ENCODE measurements around the gene ZNF611. TPM values are rescaled to one million over a fixed set of nuclear protein-coding genes. Genes with fewer than 3 reads are reported as not detected.

The ZNF611 gene
- total and polyA plus RNA-seq, 10 of the 15 experiments (the other 5 are each of a cell fraction or from before 2014, with no cell fraction given): 1.4 to 16.8 (median 7.6) TPM

DNA sequence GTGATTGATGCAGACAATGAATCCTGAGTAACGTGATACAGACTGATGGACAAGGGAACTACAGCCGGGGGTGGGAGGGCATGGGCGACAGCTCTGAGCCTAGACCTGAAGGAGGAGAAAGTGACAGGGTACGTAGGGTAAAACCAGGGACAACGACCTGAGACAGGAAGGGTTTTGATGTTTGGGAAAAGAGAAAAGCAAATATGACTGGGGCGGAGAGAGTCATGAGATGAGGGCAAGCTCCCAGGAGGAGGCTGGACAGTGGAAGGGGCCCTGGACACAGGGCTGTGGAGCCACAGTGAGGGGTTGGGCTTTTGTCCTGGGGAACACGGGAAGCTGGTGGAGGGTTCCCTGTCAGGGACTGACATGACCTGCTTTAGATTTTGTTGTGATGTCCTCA is 34.2 kb downstream of the ZNF611 start:
- Histone ChIP-seq H3K27ac (ENCODE audit: control insufficient read depth, insufficient read depth) (no peak overlapping the region), H3K4me3 (no peak overlapping the region), H3K4me1 (ENCODE audit: control insufficient read depth, insufficient read depth, low read length) (no peaks in the 10 kb centered on the region), H3K27me3 (replicated peaks in 1 of 2; ENCODE audit: control insufficient read depth in 2 of 2, insufficient read depth in 2 of 2, low read length in 1 of 2) (no peaks in the 10 kb centered on the region), H4K20me1 (ENCODE audit: control insufficient read depth, insufficient read depth) (no peaks in the 10 kb centered on the region), H3K79me2 (ENCODE audit: control insufficient read depth, insufficient read depth, low read length) (no peaks in the 10 kb centered on the region), H3K4me2 (ENCODE audit: control insufficient read depth, insufficient read depth) (no peak overlapping the region), H3K36me3 (ENCODE audit: control insufficient read depth in 2 of 2, insufficient read depth in 2 of 2, low read length in 1 of 2) (peaks cover 0 to 4% of the 10 kb centered on the region in 2 experiments; a peak in 2 of 4 replicates), H2AFZ (ENCODE audit: control insufficient read depth, low read depth, low read length) (no peak overlapping the region), H3K9ac (ENCODE audit: control insufficient read depth, insufficient read depth, low read length) (no peak overlapping the region), H3K9me3 (replicated peaks; ENCODE audit: control insufficient read depth, insufficient read depth, low read length) (peaks cover 9% of the 10 kb centered on the region; the same call in 2 of the 3 replicates)
- 88% methylated on average over 7 of the region's 7 CpGs for WGBS (ENCODE audit: insufficient coverage, insufficient replicate concordance, low lambda C conversion rate, missing lambda C conversion rate)
- in situ Hi-C loops (cut with MboI) (no loop called here), intact Hi-C loops (cut with micrococcal nuclease; ENCODE audit: unreplicated experiment) (no loop called here)
- ChIA-PET SMC1A (ENCODE audit: uncharacterized antibody, unreplicated experiment) (no interaction called here), CTCF (no interaction called here), POLR2A (no interaction called here), RAD21 (ENCODE audit: unreplicated experiment) (no interaction called here)
- BruUV-seq (replicated peaks): no TSS peak
- ATAC-seq (no peak), DNase-seq (ENCODE audit: low read depth, low spot score) (no peak), FAIRE-seq (no peak)
- TF ChIP-seq NFIC (IDR thresholded peaks at IDR 0.05; ENCODE audit: low read depth, low read length): no peak
- TF ChIP-seq, protein P1, sequence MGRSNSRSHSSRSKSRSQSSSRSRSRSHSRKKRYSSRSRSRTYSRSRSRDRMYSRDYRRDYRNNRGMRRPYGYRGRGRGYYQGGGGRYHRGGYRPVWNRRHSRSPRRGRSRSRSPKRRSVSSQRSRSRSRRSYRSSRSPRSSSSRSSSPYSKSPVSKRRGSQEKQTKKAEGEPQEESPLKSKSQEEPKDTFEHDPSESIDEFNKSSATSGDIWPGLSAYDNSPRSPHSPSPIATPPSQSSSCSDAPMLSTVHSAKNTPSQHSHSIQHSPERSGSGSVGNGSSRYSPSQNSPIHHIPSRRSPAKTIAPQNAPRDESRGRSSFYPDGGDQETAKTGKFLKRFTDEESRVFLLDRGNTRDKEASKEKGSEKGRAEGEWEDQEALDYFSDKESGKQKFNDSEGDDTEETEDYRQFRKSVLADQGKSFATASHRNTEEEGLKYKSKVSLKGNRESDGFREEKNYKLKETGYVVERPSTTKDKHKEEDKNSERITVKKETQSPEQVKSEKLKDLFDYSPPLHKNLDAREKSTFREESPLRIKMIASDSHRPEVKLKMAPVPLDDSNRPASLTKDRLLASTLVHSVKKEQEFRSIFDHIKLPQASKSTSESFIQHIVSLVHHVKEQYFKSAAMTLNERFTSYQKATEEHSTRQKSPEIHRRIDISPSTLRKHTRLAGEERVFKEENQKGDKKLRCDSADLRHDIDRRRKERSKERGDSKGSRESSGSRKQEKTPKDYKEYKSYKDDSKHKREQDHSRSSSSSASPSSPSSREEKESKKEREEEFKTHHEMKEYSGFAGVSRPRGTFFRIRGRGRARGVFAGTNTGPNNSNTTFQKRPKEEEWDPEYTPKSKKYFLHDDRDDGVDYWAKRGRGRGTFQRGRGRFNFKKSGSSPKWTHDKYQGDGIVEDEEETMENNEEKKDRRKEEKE (IDR thresholded peaks at IDR 0.05): no peak
- no peak for TF ChIP-seq SREBF1 (IDR thresholded peaks at IDR 0.05; ENCODE audit: low read length)
- no peak for TF ChIP-seq TCF7 (IDR thresholded peaks at IDR 0.05; ENCODE audit: borderline replicate concordance)
- TF ChIP-seq SIN3A (IDR thresholded peaks at IDR 0.05; ENCODE audit: low read depth, low read length): no peak
- TF ChIP-seq, protein P2, sequence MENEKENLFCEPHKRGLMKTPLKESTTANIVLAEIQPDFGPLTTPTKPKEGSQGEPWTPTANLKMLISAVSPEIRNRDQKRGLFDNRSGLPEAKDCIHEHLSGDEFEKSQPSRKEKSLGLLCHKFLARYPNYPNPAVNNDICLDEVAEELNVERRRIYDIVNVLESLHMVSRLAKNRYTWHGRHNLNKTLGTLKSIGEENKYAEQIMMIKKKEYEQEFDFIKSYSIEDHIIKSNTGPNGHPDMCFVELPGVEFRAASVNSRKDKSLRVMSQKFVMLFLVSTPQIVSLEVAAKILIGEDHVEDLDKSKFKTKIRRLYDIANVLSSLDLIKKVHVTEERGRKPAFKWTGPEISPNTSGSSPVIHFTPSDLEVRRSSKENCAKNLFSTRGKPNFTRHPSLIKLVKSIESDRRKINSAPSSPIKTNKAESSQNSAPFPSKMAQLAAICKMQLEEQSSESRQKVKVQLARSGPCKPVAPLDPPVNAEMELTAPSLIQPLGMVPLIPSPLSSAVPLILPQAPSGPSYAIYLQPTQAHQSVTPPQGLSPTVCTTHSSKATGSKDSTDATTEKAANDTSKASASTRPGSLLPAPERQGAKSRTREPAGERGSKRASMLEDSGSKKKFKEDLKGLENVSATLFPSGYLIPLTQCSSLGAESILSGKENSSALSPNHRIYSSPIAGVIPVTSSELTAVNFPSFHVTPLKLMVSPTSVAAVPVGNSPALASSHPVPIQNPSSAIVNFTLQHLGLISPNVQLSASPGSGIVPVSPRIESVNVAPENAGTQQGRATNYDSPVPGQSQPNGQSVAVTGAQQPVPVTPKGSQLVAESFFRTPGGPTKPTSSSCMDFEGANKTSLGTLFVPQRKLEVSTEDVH (IDR thresholded peaks at IDR 0.05; ENCODE audit: low read depth, partially characterized antibody): no peak
- TF ChIP-seq, protein P3, sequence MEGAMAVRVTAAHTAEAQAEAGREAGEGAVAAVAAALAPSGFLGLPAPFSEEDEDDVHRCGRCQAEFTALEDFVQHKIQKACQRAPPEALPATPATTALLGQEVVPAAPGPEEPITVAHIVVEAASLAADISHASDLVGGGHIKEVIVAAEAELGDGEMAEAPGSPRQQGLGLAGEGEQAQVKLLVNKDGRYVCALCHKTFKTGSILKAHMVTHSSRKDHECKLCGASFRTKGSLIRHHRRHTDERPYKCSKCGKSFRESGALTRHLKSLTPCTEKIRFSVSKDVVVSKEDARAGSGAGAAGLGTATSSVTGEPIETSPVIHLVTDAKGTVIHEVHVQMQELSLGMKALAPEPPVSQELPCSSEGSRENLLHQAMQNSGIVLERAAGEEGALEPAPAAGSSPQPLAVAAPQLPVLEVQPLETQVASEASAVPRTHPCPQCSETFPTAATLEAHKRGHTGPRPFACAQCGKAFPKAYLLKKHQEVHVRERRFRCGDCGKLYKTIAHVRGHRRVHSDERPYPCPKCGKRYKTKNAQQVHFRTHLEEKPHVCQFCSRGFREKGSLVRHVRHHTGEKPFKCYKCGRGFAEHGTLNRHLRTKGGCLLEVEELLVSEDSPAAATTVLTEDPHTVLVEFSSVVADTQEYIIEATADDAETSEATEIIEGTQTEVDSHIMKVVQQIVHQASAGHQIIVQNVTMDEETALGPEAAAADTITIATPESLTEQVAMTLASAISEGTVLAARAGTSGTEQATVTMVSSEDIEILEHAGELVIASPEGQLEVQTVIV (IDR thresholded peaks at IDR 0.05; ENCODE audit: borderline replicate concordance, partially characterized antibody): no peak
- TF ChIP-seq NFYA (IDR thresholded peaks at IDR 0.05; ENCODE audit: borderline replicate concordance, low read depth, low read length): no peak
- TF ChIP-seq MTA3 (IDR thresholded peaks at IDR 0.05; ENCODE audit: borderline replicate concordance, low read length): no peak
- TF ChIP-seq, protein P4, sequence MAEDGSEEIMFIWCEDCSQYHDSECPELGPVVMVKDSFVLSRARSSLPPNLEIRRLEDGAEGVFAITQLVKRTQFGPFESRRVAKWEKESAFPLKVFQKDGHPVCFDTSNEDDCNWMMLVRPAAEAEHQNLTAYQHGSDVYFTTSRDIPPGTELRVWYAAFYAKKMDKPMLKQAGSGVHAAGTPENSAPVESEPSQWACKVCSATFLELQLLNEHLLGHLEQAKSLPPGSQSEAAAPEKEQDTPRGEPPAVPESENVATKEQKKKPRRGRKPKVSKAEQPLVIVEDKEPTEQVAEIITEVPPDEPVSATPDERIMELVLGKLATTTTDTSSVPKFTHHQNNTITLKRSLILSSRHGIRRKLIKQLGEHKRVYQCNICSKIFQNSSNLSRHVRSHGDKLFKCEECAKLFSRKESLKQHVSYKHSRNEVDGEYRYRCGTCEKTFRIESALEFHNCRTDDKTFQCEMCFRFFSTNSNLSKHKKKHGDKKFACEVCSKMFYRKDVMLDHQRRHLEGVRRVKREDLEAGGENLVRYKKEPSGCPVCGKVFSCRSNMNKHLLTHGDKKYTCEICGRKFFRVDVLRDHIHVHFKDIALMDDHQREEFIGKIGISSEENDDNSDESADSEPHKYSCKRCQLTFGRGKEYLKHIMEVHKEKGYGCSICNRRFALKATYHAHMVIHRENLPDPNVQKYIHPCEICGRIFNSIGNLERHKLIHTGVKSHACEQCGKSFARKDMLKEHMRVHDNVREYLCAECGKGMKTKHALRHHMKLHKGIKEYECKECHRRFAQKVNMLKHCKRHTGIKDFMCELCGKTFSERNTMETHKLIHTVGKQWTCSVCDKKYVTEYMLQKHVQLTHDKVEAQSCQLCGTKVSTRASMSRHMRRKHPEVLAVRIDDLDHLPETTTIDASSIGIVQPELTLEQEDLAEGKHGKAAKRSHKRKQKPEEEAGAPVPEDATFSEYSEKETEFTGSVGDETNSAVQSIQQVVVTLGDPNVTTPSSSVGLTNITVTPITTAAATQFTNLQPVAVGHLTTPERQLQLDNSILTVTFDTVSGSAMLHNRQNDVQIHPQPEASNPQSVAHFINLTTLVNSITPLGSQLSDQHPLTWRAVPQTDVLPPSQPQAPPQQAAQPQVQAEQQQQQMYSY (CRISPR knock-in tag; IDR thresholded peaks at IDR 0.05): no peak
- no peak for TF ChIP-seq MEF2B (IDR thresholded peaks at IDR 0.05; ENCODE audit: partially characterized antibody, poor library complexity, severe bottlenecking)
- TF ChIP-seq RAD51 (IDR thresholded peaks at IDR 0.05): no peak
- TF ChIP-seq JUND (IDR thresholded peaks at IDR 0.05; ENCODE audit: low read depth, low read length): no peak
